Liver (tissue), 9 donors: ENCODE results near the gene CASD1. TPM values are rescaled to one million over a fixed set of nuclear protein-coding genes. Genes with fewer than 3 reads are reported as not detected.

Experiments used
- DNase-seq: peaks from one replicate; pipeline ENCODE4 v3.0.0-alpha.2; 2017; ENCODE audit warnings: low spot score
- H3K27ac ChIP-seq, 2 donors: one replicate each; pipeline ENCODE4 v1.7.0; 2013; ENCODE audit warnings: inconsistent platforms in 2 of 2, low read length in 2 of 2, control low read depth in 1 of 2, low read depth in 1 of 2, mild to moderate bottlenecking in 1 of 2
- H3K27me3 ChIP-seq, 4 donors: one replicate each; pipeline versions ENCODE4 v1.6.1 to v1.7.0; 2013; ENCODE audit warnings: low read length in 3 of 4, inconsistent platforms in 1 of 4, mild to moderate bottlenecking in 1 of 4, moderate library complexity in 1 of 4; ENCODE audit not compliant: control insufficient read depth in 4 of 4, insufficient read depth in 4 of 4
- H3K36me3 ChIP-seq, 4 donors: one replicate each; pipeline versions ENCODE4 v1.6.1 to v1.7.0; 2013; ENCODE audit warnings: low read length in 3 of 4, mild to moderate bottlenecking in 3 of 4, low read depth in 1 of 4, moderate library complexity in 1 of 4; ENCODE audit not compliant: control insufficient read depth in 4 of 4, insufficient read depth in 3 of 4
- H3K4me1 ChIP-seq, 4 donors: one replicate each; pipeline versions ENCODE4 v1.6.1 to v1.7.0; 2013; ENCODE audit warnings: low read length in 3 of 4, mild to moderate bottlenecking in 3 of 4, moderate library complexity in 1 of 4; ENCODE audit not compliant: control insufficient read depth in 4 of 4, insufficient read depth in 4 of 4
- H3K4me3 ChIP-seq, 3 donors: one replicate each; pipeline versions ENCODE4 v1.6.1 to v1.7.0; 2013; ENCODE audit warnings: low read length in 3 of 3, control low read depth in 1 of 3, low read depth in 1 of 3, mild to moderate bottlenecking in 1 of 3
- H3K9ac ChIP-seq, 2 donors: one replicate each; pipeline ENCODE4 v1.7.0; 2013; ENCODE audit warnings: low read length in 2 of 2, mild to moderate bottlenecking in 2 of 2, moderate library complexity in 2 of 2, control low read depth in 1 of 2, low read depth in 1 of 2
- H3K9me3 ChIP-seq, 4 donors: one replicate each; pipeline versions ENCODE4 v1.6.1 to v1.7.0; 2013; ENCODE audit warnings: low read length in 3 of 4; ENCODE audit not compliant: control insufficient read depth in 4 of 4
- ATF3 ChIP-seq: IDR thresholded peaks from 2 replicates; pipeline ENCODE4 v1.6.1; 2016; ENCODE audit warnings: antibody characterized with exemption
- CTCF ChIP-seq: fragments of 150-350 bp; IDR thresholded peaks from 2 replicates; pipeline ENCODE4 v1.5.1; 2017; ENCODE audit warnings: improper control_type of control experiment, low read depth, low read length; ENCODE audit not compliant: missing input control
- FOXA1 ChIP-seq: IDR thresholded peaks from 2 replicates; pipeline ENCODE4 v1.6.1; 2016; ENCODE audit warnings: antibody characterized with exemption
- GABPA ChIP-seq, 2 donors: IDR thresholded peaks in 1 of 2; conservative IDR thresholded peaks in 1 of 2; 2 replicates each; pipeline ENCODE4 v1.6.1; 2016; ENCODE audit warnings: antibody characterized with exemption in 2 of 2, mild to moderate bottlenecking in 1 of 2, moderate library complexity in 1 of 2
- HNF4G ChIP-seq: IDR thresholded peaks from 2 replicates; pipeline ENCODE4 v1.6.1; 2016; ENCODE audit warnings: antibody characterized with exemption
- JUND ChIP-seq, 2 donors: IDR thresholded peaks; 2 replicates each; pipeline ENCODE4 v1.6.1; 2016; ENCODE audit warnings: antibody characterized with exemption in 2 of 2
- MAX ChIP-seq: IDR thresholded peaks from 2 replicates; pipeline ENCODE4 v1.6.1; 2016; ENCODE audit warnings: antibody characterized with exemption
- NR2F2 ChIP-seq: IDR thresholded peaks from 2 replicates; pipeline ENCODE4 v1.6.1; 2016; ENCODE audit warnings: antibody characterized with exemption
- REST ChIP-seq: IDR thresholded peaks from 2 replicates; pipeline ENCODE4 v1.6.1; 2016; ENCODE audit warnings: antibody characterized with exemption, mild to moderate bottlenecking
- RXRA ChIP-seq, 2 donors: IDR thresholded peaks; 2 replicates each; pipeline ENCODE4 v1.6.1; 2017 to 2018; ENCODE audit warnings: antibody characterized with exemption in 2 of 2, mild to moderate bottlenecking in 1 of 2
- SP1 ChIP-seq: IDR thresholded peaks from 2 replicates; pipeline ENCODE4 v1.6.1; 2018; ENCODE audit warnings: antibody characterized with exemption, mild to moderate bottlenecking
- TAF1 ChIP-seq: conservative IDR thresholded peaks from 2 replicates; pipeline ENCODE4 v1.6.1; 2016; ENCODE audit warnings: antibody characterized with exemption, mild to moderate bottlenecking
- YY1 ChIP-seq: IDR thresholded peaks from 2 replicates; pipeline ENCODE4 v1.6.1; 2016; ENCODE audit warnings: antibody characterized with exemption, mild to moderate bottlenecking
- ZBTB33 ChIP-seq: IDR thresholded peaks from 2 replicates; pipeline ENCODE4 v1.6.1; 2016; ENCODE audit warnings: antibody characterized with exemption
- WGBS: extraction: QIAGEN DNeasy Blood & Tissue Kit; methylation state at CpG from one replicate; pipeline ENCODE4 v1.1.7; 2013; 5-methylcytosine and 5-hydroxymethylcytosine counted together
- polyA plus RNA-seq, 2 donors: library from polyadenylated mRNA; stranded (reverse) in 1 of 2; unstranded in 1 of 2; fragments of 200-250 nt in 1 of 2; fragments of >200 nt in 1 of 2; fragmentation: Nextera tagmentation in 1 of 2; extraction: Ambion mirVana in 1 of 2; gene quantifications; one replicate each; pipeline versions ENCODE4 v1.2.1 to v1.2.3, GENCODE V29; 2013 to 2015
- total RNA-seq, 2 donors: library from RNA; depleted of rRNA; stranded (reverse); fragments of >200 nt; gene quantifications; one replicate each; pipeline ENCODE4 v1.2.3, GENCODE V29; 2014
- donor health status: healthy.
- donor health status: healthy.
- donor health status: healthy.
- donor health status: healthy.
- donor health status: healthy.

Gene CASD1
- total and polyA plus RNA-seq, 4 donors, result 3.8 to 14.1 (median 8.1) TPM

GRCh38 chr7:94532676-94533075 lies 23.1 kb downstream of the CASD1 start:
- TF ChIP-seq GABPA (IDR thresholded peaks at IDR 0.05 in 1 of 2, conservative IDR thresholded peaks at IDR 0.05 in 1 of 2) (no peak), ATF3 (no peak), JUND (IDR thresholded peaks at IDR 0.05) (no peak), HNF4G (no peak), MAX (no peak)
- Histone ChIP-seq H3K36me3 (peaks cover 0 to 12% (median 7%) of the 10 kb centered on the region in 4 donors), H3K27me3 (no peaks in the 10 kb centered on the region), H3K4me1 (no peaks in the 10 kb centered on the region), H3K9ac (no peak overlapping the region), H3K9me3 (no peaks in the 10 kb centered on the region), H3K4me3 (no peak overlapping the region), H3K27ac (no peak overlapping the region)
- no peak for DNase-seq
- 94% methylated on average over 2 of the region's 2 CpGs for WGBS

- Histone ChIP-seq H3K27me3 (no peaks in the 10 kb centered on the region), H3K27ac (no peak overlapping the region), H3K9me3 (no peaks in the 10 kb centered on the region), H3K4me1 (no peaks in the 10 kb centered on the region), H3K36me3 (peaks cover 0 to 17% (median 8%) of the 10 kb centered on the region in 4 donors), H3K9ac (no peak overlapping the region), H3K4me3 (no peak overlapping the region)
- TF ChIP-seq CTCF, result no peak
- DNase-seq, result no peak
- 93% methylated on average over 1 of the region's 1 CpG for WGBS
Observed at GRCh38 chr7:94540428-94540827, 30.8 kb downstream of the CASD1 start.

GRCh38 chr7:94547126-94547525 lies 37.5 kb downstream of the CASD1 start:
- no peaks in the 10 kb centered on the region for H3K27me3 ChIP-seq
- H3K9ac ChIP-seq, result no peak overlapping the region
- H3K9me3 ChIP-seq, result no peaks in the 10 kb centered on the region
- peaks cover 0 to 4% (median 2%) of the 10 kb centered on the region in 4 donors for H3K36me3 ChIP-seq
- WGBS, result 61% methylated on average over 1 of the region's 1 CpG
- TF ChIP-seq YY1 (no peak), SP1 (no peak), RXRA (IDR thresholded peaks at IDR 0.05) (no peak), GABPA (IDR thresholded peaks at IDR 0.05 in 1 of 2, conservative IDR thresholded peaks at IDR 0.05 in 1 of 2) (no peak), REST (no peak), CTCF (no peak), ATF3 (no peak), NR2F2 (no peak), MAX (no peak), FOXA1 (no peak), HNF4G (no peak), ZBTB33 (no peak), TAF1 (no peak)
- H3K4me3 ChIP-seq, result no peak overlapping the region
- no peak for DNase-seq
- no peak overlapping the region for H3K27ac ChIP-seq
- H3K4me1 ChIP-seq, result no peaks in the 10 kb centered on the region
